Measurements from ENCODE around the gene CLIC1.

DNA sequence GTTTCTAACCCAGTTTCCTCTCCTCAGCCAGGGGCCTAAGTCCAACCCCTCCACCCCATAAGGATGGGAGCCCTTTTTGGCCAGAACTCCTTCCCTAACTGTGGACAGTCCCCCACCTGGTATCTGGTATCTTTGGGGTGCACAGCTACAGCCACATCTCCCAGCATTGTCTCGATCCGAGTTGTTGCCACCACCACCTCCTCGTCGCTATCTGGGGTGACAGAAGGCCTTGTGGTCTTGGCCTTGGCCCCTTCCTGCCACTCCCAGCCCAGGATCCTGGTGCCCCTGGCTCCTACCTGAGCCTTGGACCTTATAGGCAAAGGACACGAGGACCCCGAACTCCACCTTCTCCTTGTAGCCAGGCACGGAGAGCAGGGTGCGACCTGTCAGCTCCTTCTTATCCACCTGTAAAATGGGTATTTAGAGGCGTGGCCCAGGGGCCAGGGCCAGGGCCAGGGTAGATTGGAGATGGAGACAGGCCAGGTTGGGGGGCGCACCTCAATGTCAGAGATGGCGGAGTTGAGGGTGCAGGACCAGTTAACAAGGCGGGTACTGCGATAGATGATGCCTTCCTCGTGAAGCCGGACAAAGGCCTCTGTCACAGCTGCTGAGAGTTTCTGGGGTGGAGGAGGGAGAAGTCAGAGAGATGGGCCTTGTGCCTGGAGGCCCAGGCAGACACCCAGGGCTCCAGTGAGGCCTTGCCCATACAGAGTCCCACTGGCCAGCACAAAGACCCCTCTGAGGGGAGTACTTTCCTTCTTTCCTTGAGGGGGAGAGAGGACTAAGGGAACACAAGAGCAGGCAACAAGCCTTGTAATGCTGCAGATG is 48.0 kb upstream of the CLIC1 start:
- TF ChIP-seq, protein P1, sequence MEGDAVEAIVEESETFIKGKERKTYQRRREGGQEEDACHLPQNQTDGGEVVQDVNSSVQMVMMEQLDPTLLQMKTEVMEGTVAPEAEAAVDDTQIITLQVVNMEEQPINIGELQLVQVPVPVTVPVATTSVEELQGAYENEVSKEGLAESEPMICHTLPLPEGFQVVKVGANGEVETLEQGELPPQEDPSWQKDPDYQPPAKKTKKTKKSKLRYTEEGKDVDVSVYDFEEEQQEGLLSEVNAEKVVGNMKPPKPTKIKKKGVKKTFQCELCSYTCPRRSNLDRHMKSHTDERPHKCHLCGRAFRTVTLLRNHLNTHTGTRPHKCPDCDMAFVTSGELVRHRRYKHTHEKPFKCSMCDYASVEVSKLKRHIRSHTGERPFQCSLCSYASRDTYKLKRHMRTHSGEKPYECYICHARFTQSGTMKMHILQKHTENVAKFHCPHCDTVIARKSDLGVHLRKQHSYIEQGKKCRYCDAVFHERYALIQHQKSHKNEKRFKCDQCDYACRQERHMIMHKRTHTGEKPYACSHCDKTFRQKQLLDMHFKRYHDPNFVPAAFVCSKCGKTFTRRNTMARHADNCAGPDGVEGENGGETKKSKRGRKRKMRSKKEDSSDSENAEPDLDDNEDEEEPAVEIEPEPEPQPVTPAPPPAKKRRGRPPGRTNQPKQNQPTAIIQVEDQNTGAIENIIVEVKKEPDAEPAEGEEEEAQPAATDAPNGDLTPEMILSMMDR (IDR thresholded peaks at IDR 0.05), result no peak
- TF ChIP-seq POLR2A (IDR thresholded peaks at IDR 0.05), result no peak
- TF ChIP-seq POLR2AphosphoS5 (IDR thresholded peaks at IDR 0.05), result no peak

Data from breast epithelium (tissue), 3 donors.